K562 (cell line): ENCODE data around the gene RFNG. TPM values are rescaled to one million over a fixed set of nuclear protein-coding genes. Genes with fewer than 3 reads are reported as not detected.

Experiments used
- CTBP1 ChIP-seq: fragments of 450-650 bp; IDR thresholded peaks from 2 replicates; pipeline ENCODE4 v1.6.1; 2016; ENCODE audit warnings: borderline replicate concordance
- ETS1 ChIP-seq: conservative IDR thresholded peaks from 2 replicates; pipeline ENCODE4 v1.6.1; 2011; ENCODE audit warnings: low read depth, mild to moderate bottlenecking, low read length; ENCODE audit not compliant: control insufficient read depth
- FIP1L1 ChIP-seq: fragments of 200-400 bp; formaldehyde crosslinking; IDR thresholded peaks from 2 replicates; pipeline ENCODE4 v1.6.1; 2018; ENCODE audit warnings: mild to moderate bottlenecking, low read depth, low read length; ENCODE audit not compliant: poor library complexity, severe bottlenecking
- L3MBTL2 ChIP-seq: fragments of 450-650 bp; IDR thresholded peaks from 2 replicates; pipeline ENCODE4 v1.6.1; 2016; ENCODE audit warnings: mild to moderate bottlenecking, moderate library complexity
- LCOR ChIP-seq: sonication (generic); formaldehyde crosslinking; IDR thresholded peaks from 2 replicates; pipeline ENCODE4 v1.8.0; 2022; ENCODE audit warnings: mild to moderate bottlenecking, missing genetic modification reagents
- PHF8 ChIP-seq: fragments of 200-600 bp; sonication (generic); IDR thresholded peaks from 2 replicates; pipeline ENCODE4 v1.6.1; 2012; ENCODE audit warnings: mixed run types, mild to moderate bottlenecking, inconsistent platforms, low read length, moderate library complexity, borderline replicate concordance
- POLR2AphosphoS5 ChIP-seq: IDR thresholded peaks from 2 replicates; pipeline ENCODE4 v1.6.1; 2011; ENCODE audit warnings: mild to moderate bottlenecking, low read depth, low read length, moderate library complexity; ENCODE audit not compliant: control insufficient read depth, insufficient read depth
- PRPF4 ChIP-seq: fragments of 200-400 bp; formaldehyde crosslinking; IDR thresholded peaks from one replicate; pipeline ENCODE4 v1.6.1; 2017; ENCODE audit warnings: low read length, low read depth, mild to moderate bottlenecking; ENCODE audit not compliant: insufficient read depth, poor library complexity, severe bottlenecking
- RCOR1 ChIP-seq, 2 experiments: IDR thresholded peaks; 2 replicates each; pipeline ENCODE4 v1.6.1; 2012; ENCODE audit warnings: low read depth in 2 of 2, low read length in 2 of 2, borderline replicate concordance in 1 of 2, improper control_type of control experiment in 1 of 2
- SAP30 ChIP-seq: fragments of 200-600 bp; sonication (generic); IDR thresholded peaks from 2 replicates; pipeline ENCODE4 v1.6.1; 2012; ENCODE audit warnings: borderline replicate concordance, low read depth, mild to moderate bottlenecking, moderate library complexity, low read length, control low read depth, inconsistent platforms; ENCODE audit not compliant: insufficient read depth, poor library complexity, severe bottlenecking
- SMAD3 ChIP-seq: fragments of 450-650 bp; formaldehyde crosslinking; conservative IDR thresholded peaks from 2 replicates; pipeline ENCODE4 v1.4.0; 2020; ENCODE audit warnings: mild to moderate bottlenecking
- SMARCE1 ChIP-seq: fragments of 450-650 bp; IDR thresholded peaks from 2 replicates; pipeline ENCODE4 v1.7.1; 2016; ENCODE audit warnings: mild to moderate bottlenecking
- SP2 ChIP-seq: IDR thresholded peaks from 2 replicates; pipeline ENCODE4 v1.6.1; 2011; ENCODE audit warnings: mild to moderate bottlenecking, low read depth, low read length, moderate library complexity; ENCODE audit not compliant: poor library complexity, severe bottlenecking; ENCODE audit errors: extremely low read depth
- TEAD2 ChIP-seq: fragments of 450-650 bp; IDR thresholded peaks from 2 replicates; pipeline ENCODE4 v1.6.1; 2016; ENCODE audit warnings: missing genetic modification characterization, control low read depth, missing compliant biosample characterization
- ZFP91 ChIP-seq: sonication (generic); formaldehyde crosslinking; IDR thresholded peaks from 2 replicates; pipeline ENCODE4 v1.8.0; 2022; ENCODE audit warnings: mild to moderate bottlenecking, missing genetic modification reagents
- ZNF766 ChIP-seq: fragments of 200-800 bp; sonication (Bioruptor generic); conservative IDR thresholded peaks from 2 replicates; pipeline ENCODE4 v1.6.1; 2016; ENCODE audit warnings: missing genetic modification characterization, missing compliant biosample characterization
- polyA plus RNA-seq, 8 experiments: library from polyadenylated mRNA; depleted of rRNA in 4 of 8; stranded (reverse) in 5 of 8; unstranded in 3 of 8; fragments of >200 nt; fragmentation: Nextera tagmentation in 2 of 8; fragmentation: Illumina TruSeq in 1 of 8; extraction: Ambion mirVana in 2 of 8; extraction: Trizol in 1 of 8; gene quantifications; 2 replicates each; pipeline versions ENCODE4 v1.2.1 to v1.2.3, GENCODE V29; 2011 to 2014; ENCODE audit warnings: inconsistent platforms in 1 of 8, missing spikeins in 1 of 8
- total RNA-seq, 7 experiments: library from RNA; depleted of rRNA in 6 of 7; stranded (reverse); fragments of >200 nt in 6 of 7; fragmentation: Illumina TruSeq in 2 of 7; extraction: Trizol in 2 of 7; gene quantifications; 2 replicates each; pipeline versions ENCODE4 v1.2.1 to v1.2.3, GENCODE V29; 2011 to 2021; ENCODE audit warnings: low replicate concordance in 1 of 7
- TF ChIP-seq, protein P1 (sequence below): sonication (generic); formaldehyde crosslinking; IDR thresholded peaks from 2 replicates; pipeline ENCODE4 v1.9.0; 2022; ENCODE audit warnings: mild to moderate bottlenecking, missing genetic modification reagents
- TF ChIP-seq, protein P2 (sequence below): sonication (generic); formaldehyde crosslinking; IDR thresholded peaks from 2 replicates; pipeline ENCODE4 v1.8.1; 2023; ENCODE audit warnings: mild to moderate bottlenecking, missing genetic modification reagents

The RFNG gene
- total and polyA plus RNA-seq, 9 of the 15 experiments (the other 6 are each of a cell fraction or from before 2014, with no cell fraction given): 0.32 to 32.8 (median 9.5) TPM

- TF ChIP-seq ETS1: peak; percentile 25; the same call in 1 of the 2 replicates
- peak; percentile 77 for TF ChIP-seq L3MBTL2
- peak; percentile 10; the same call in 1 of the 2 replicates for TF ChIP-seq PHF8
- peak; percentile 59; the same call in 1 of the 2 replicates for TF ChIP-seq CTBP1
- TF ChIP-seq TEAD2 (tag): no peak
- TF ChIP-seq, protein P1, sequence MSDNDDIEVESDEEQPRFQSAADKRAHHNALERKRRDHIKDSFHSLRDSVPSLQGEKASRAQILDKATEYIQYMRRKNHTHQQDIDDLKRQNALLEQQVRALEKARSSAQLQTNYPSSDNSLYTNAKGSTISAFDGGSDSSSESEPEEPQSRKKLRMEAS: peak; percentile 70; the same call in 1 of the 2 replicates
- TF ChIP-seq SAP30: peak; percentile 63
- TF ChIP-seq ZFP91 (CRISPR knock-in tag): no peak
- TF ChIP-seq PRPF4: peak; percentile 80
- TF ChIP-seq, protein P2, sequence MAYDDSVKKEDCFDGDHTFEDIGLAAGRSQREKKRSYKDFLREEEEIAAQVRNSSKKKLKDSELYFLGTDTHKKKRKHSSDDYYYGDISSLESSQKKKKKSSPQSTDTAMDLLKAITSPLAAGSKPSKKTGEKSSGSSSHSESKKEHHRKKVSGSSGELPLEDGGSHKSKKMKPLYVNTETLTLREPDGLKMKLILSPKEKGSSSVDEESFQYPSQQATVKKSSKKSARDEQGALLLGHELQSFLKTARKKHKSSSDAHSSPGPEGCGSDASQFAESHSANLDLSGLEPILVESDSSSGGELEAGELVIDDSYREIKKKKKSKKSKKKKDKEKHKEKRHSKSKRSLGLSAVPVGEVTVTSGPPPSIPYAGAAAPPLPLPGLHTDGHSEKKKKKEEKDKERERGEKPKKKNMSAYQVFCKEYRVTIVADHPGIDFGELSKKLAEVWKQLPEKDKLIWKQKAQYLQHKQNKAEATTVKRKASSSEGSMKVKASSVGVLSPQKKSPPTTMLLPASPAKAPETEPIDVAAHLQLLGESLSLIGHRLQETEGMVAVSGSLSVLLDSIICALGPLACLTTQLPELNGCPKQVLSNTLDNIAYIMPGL: 0 out of 2 replicates have a peak, but pooled peaks have one; percentile 43
- TF ChIP-seq SP2: no peak
- TF ChIP-seq ZNF766 (CRISPR knock-in tag): no peak
- no peak for TF ChIP-seq SMAD3 (CRISPR knock-in tag)
- TF ChIP-seq LCOR (CRISPR knock-in tag): no peak
- TF ChIP-seq POLR2AphosphoS5: peak; percentile 24
- TF ChIP-seq FIP1L1: peak; percentile 68
- no peak for TF ChIP-seq RCOR1 (IDR thresholded peaks at IDR 0.05; ENCODE audit: borderline replicate concordance in 1 of 2, low read depth in 2 of 2, low read length in 2 of 2)
- TF ChIP-seq SMARCE1: no peak
These were observed 45.7 kb upstream of the RFNG start (continued) for GRCh38 chr17:82097184-82097918.
